ENCODE results near the gene MISFA.
A peak's percentile ranks its signal among the peaks of the same experiment; 100 is the strongest.
"Not testable (repeated sequence)": the region's sequence is repeated elsewhere in the genome, so short reads cannot be mapped to it uniquely, and the experiment has no call there.

The MISFA gene

DNA sequence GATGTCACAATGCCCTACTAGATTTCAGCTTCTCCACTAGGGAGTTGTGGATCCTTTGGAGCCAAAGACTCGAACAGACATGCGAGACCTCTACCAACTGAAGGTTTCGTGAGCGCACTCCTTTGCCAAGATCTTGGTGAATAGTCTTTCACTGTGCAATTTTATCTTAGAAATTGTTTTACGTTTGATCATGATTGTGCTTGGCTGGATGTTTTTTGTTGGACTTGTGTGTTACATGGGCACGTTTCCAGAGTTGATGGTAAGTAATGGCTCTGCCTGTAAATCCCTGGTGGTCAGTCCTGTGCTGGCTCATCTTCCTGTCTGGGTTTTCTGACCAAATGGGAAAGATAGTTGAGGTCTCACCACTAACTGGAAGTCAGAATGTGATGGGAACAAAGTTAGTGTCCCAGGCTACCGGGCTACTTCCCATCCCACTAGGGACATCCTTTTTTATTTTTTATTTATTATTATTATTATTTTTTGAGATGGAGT, at the start of gene MISFA:
MISFA (plus strand) TSS at position 51 of the 492 bp plus-strand sequence; CDS start at position 191, 140 bp downstream.
- DNase-seq = no peak

DNA sequence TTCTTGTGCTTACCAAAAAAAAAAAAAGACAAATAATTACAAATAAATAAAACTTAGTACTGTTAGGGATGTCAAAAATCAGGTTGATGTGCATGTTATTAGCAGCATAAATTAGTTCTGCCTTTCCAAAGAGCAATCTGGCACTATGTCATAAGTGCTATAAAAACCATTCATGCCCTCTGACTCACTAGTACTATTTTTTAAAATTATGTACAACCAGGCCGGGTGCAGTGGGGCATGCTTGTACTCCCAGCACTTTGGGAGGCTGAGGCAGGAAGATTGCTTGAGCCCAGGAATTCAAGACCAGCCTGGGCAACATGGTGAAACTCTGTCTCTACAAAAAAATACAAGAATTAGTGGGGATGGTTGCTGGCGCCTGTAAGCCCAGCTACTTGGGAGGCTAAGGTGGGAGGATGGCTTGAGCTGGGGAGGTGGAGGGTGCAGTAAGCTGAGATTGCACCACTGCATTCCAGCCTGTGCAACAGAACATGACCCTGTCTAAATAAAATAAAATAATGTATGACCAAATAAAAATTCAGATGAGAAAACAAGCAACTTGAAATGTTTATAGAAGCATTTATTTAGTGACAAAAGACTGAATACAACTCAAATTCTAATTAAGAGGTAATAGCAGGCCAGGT, 36.4 kb upstream of the MISFA start:
- DNase-seq = no peak

DNA sequence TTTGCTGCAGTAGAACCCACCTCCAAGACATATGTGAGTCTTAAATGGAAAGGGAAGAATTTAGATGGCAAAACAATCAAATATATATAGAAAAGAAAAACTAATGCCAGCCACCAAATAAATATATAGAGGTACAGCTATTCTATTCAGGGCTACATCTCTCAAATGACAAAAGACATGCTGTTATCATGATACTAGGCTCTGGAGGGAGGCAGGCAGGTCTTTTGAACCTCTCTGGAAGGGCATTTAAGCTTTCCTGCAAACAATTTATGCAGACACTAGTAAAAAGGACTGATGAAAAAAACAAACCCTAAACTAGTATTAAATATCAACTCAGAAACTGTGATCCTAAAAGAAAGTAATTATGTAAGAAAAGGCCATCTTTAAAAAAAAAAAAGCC, 35.4 kb upstream of the MISFA start:
- DNase-seq = no peak

DNA sequence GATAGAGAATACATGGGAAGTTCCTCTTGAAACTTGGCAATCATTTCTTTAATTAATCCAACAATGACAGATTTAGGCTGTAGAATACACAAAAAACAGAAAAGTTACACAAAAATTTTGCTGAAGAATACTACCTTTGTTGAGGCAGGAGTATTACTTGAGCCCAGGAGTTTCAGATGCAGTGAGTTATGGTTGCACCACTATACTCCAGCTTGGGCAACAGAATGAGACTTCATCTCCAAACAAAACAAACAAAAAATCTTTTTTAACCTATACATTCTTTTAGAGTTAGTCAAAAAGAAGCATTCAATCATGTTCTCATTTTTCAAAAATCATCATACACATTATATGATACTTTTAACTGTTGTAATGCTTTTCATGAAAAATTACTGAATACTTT, 33.2 kb upstream of the MISFA start:
- no peak for DNase-seq

DNA sequence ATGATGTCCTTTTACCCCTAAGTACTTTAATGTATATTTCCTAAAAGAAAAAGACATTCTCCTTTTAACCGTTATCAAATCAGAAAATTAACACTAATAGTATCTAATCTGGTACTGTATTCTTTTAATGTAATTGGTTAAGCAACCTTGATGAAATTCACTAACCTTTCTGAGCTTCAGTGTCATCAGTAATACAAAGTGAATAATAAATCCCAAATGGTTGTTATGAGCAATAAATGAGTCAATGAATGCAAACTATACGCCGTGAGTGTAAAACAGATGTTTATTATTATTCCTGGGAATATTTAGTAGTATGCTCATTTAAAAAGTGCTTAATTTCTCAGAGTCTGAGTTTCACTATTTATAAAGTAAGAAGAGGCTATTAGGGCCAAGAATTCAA, 32.5 kb upstream of the MISFA start:
- DNase-seq = no peak

DNA sequence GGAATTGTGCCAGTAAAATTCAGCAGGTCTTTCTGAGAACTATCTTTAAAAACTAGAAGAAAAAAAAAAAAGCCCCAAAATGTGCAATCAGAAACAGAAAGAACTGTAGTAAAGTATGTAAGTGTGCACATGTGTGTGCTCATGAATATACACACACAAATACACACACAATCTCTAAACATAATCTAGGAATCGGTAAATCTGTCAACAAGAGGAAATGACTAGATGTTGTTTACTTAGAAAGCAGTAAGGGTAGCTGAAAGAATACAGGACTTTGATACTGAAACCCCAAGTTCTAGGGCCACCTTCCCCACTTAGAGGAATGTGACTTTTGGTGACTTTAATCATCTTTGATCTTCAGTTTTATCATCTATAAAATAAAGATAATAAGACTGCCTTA, 24.2 kb upstream of the MISFA start:
- DNase-seq = no peak

DNA sequence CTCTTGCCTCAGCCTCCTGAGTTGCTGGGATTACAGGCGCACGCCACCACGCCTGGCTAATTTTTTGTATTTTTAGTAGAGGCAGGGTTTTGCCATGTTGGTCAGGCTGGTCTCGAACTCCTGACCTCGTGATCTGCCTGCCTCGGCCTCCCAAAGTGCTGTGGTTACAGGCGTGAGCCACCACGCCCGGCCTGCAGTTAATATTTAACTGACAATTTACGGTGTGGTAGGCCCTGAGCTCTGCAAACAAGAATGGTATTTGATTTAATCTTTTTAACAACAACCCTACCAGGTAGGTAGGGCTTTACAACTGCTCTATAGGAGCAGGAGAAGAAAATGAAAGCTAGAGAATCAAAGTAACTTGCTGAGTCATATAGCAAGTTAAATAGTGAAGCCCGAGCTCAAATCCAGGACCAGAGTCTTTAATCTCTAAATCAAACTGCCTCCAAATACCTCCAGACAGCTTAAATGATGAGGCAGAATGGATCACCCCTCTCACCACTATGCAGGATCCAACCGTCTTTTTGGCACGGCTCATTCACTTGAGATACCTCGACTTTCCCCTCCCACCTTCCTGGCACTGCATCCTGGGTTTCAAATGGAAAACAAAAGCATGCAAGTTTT, 20.5 kb upstream of the MISFA start:
- no peak for DNase-seq

DNA sequence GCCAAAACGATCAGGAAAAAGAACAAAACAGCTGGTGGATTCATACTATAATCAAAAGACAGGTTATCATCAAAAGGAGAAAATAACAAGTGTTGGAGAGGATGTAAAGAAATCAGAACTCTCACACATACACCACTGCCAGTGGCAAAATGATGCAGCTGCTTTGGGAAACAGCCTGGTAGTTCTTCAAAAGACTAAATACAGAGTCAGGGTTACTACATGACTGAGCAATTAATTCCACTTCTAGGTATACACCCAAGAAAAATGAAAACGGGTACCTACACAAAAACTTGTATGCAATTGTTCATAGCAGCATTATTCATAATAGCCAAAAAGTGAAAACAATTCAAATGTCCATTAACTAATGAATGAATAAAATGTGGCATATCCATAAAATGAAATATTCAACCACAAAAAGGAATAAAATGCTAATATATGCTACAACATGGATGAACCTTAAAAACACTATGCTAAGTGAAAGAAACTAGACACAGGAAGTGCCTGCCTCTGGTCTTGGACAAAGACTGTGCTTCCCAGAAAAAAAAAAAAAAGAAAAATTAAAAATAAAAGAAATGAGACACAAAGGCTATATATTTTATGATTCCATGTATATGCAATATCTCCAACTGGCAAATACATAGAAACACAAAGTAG, 19.3 kb upstream of the MISFA start:
- no peak for DNase-seq

DNA sequence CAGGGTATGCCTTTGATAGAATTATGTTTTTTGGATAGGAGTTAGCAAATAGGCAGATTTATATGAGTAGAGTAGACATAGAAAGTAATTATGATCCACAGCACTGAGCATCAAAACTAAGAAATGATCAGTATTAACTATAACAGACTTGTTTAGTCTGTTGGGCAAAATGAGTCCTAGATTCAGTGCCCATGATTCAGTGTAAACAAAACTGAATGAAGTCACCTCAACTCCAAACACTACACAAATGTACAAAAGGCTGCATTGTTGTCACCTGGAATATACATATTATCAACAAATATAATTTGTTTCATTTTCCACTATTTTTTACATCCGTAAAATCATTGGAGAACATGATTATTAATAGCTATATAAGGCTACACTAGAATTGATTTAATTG, 17.8 kb upstream of the MISFA start:
- DNase-seq = no peak

DNA sequence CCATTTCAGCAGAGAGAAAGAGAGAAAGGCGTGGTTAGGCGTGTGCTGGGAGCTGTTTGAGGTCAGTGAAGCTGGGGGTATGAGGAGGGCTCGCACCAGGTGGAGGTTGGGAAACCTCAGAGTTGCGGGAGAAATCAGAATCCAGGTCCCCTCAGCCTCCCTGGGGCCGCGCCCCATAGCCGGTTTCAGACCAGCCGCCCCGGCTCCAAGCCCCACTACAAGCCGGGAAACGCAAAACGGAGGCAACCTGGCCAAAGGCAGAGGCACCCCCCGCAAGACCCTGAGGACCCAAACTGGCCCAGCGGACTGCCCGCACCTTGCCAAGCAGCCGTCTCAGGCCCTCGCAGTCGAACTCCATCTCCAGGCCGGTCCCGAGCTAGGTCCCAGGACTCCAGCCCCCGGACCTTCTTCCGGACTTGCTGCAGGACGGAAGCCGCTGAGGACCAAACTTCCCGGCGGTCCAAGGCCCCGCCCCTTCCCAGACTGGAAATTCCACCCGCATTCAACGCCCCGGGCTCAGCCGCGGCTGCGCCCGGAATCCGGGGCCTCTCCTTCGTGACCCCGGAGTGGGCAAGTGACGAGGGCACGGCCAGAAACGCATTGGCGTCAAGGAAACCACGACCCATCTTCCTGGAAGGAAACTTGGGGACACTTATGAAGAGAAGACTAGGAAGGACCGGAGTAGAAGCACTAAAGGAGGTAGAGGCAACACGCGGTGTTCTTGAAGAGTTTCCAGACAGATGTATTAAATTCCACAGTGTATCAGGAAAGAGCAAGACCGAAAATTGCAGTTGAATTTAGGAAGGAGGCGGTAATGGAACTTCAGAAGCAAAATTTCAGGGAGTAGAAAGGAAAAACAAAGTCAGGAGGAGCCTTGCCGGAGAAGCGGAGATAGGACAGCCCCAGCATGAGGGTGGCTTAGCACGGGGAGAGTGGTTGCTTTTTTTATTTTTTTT, 11.0 kb upstream of the MISFA start, which contains the start of gene UEVLD:
UEVLD (minus strand) TSS at position 438 of the 956 bp plus-strand sequence; CDS start at position 358, 80 bp downstream.
- peak; percentile 71 for DNase-seq

DNA sequence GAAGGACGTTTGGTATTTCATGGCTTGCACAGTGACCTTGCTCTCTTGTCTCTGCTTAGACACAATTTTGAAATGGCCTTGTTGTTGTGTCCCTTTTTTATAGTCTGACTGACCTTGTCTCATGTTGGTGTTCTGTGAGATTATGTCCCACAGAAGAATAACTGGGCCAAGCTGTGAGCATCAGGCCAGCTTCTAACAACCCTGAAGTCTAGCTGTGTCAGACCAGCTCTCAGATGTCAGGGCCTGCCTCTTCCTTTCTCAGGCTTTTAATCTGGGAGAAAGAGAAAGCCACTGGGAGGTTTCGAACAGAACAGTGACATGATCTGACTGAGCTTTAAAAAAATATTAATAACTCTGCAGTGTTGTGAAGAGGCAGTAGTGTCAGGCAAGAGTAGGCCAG, 9.0 kb upstream of the MISFA start:
- no peak for DNase-seq

DNA sequence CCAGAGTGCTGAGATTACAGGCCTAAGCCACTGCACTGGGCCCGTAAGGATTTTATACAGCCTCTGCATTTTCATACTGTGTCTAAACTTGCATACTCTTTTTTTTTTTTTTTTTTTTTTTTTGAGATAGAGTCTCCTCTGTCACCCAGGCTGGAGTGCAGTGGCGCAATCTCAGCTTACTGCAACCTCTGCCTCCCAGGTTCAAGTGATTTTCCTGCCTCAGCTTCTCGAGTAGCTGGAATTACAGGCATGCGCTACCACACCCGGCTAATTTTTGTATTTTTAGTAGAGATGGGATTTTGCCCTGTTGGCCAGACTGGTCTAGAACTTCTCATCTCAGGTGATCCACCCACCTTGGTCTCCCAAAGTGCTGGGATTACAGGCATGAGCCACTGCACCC, 5.5 kb upstream of the MISFA start:
- not testable (repeated sequence) for DNase-seq

DNA sequence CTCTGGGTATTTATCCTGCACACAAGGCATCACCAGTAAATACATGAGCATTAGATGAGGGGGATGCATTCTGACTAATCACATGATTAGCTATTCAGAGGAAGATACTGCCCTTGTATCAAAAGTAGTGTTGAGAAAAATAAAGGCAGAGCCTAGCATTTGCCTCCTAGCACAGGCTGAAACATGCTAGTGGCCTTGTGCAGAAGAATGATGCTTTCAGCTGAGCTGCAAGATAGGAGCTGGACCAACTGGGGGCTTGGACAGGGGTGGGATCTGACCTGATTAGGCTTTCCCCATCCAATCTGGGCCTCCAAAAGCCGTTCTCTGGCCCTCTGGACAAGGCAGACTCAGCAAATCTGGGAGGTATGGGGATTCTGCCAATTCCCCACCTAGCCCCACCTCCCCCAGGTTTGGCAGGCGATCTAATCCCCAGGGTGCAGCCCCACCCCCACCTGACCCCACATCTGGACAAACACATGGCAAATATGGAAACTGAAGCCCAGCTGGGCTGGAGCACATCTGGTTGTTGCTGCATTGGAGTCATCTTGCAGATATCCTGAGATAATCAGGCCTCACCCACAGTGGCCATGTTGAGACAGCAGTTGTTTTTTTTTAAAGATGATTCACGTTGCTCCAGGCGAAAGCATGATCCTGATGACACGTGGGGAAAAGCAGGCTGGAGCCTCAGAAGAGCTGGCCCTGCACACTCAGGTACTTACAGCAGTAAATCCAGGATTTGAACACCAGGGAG, 4.4 kb upstream of the MISFA start:
- no peak for DNase-seq

DNA sequence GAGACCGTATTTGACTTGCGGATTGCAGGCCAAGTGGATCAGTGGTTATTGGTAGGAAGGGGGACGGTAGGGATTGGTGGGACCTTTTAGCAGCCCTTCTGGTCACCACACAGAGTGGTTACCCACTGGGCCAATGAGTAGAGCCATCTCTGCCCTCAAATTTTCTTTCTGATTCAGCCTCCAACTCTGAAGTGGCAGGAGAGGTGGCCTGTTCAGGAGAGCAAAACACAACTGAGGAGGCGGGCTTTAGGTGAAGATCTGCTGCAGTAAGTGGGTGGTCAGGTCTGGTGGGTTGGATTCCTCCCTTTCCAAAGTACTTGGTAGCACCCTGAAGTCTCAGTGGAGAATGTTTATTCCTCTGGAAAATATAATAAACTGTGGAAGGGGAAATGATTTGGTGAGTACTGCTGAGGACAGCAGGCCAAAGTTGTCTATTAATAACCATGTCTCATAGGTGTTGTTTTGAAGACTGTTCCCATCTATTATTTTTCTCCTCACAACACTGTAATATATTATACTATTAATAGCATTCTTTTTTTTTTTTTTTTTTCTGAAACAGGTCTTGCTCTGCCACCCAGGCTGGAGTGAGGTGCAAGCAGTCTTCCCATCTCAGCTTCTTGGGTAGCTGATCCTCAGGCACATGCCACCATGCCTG, 1.5 kb downstream of the MISFA start:
- DNase-seq = no peak

DNA sequence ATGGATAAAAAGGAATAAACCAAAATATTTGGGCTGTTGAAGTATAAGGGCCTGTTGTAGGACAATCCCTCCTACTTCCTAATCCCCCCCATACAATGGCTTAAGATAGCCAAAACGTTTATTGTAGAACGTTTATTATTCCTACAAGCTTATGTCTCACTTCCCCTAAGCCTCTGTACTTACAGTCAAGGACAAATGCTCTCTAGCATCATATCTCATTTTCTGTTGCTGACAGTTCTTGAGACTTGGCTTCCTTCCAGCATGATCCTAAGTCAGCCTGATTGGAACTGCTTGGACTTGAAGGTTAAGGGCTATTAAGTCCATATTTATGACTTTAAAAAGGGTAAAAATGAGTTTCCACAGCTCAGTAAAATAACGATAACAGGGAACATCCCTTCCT, 8.8 kb downstream of the MISFA start:
- no peak for DNase-seq

DNA sequence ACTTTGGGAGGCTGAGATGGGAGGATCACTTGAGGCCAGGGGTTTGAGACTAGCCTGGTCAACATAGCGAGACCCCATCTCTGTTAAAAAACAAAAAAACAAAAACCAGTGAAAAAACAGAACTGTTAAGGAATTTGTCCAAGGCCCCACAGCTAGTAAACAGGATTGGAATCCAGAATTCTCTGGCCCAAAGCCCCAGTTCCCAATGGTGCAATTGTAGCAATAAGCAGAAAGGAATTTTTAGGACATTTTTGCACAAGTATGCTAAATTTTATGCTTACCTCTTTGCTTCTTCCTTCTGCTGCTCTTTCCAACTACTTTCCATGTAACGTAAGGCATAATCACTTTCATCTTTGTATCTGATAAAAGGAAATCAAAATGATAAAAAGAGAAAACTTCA, 11.6 kb downstream of the MISFA start:
- no peak for DNase-seq

DNA sequence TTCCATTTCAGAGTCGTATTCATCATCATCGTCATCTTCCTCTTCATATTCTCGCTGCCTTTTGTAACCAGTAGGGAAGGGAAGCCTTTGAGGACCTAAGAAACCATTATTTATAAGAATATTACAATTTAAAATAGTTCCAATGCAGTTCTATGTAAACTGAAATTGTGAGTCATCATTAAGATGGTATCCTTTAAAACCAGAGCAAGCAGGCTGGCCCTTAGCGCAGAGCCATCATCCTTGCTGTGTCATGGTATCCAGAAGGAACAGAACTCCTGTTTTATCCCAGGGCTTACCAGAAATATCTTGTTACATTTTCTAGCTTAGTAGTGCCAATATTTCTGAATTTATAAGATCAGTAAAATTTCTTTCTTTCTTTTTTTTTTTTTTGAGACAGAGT, 12.8 kb downstream of the MISFA start:
- DNase-seq = no peak

DNA sequence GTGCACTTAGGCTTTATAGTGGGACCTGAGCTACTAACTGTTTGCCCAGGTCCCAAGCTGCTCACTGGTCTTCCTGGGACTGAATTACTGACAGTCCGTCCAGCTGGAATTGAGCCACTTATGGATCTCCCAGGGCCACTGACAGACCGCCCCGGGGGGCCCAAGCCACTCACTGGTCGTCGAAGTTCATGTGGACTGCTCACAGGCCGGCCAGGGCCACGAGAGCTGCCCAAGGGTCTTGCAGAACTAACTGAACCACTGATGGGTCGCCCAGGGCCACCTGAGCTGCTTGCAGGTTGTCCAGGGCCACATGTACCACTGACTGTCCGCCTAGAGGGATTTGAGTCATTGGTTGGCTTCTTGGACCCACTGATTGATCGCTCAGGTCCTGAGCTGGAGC, 15.1 kb downstream of the MISFA start:
- no peak for DNase-seq

DNA sequence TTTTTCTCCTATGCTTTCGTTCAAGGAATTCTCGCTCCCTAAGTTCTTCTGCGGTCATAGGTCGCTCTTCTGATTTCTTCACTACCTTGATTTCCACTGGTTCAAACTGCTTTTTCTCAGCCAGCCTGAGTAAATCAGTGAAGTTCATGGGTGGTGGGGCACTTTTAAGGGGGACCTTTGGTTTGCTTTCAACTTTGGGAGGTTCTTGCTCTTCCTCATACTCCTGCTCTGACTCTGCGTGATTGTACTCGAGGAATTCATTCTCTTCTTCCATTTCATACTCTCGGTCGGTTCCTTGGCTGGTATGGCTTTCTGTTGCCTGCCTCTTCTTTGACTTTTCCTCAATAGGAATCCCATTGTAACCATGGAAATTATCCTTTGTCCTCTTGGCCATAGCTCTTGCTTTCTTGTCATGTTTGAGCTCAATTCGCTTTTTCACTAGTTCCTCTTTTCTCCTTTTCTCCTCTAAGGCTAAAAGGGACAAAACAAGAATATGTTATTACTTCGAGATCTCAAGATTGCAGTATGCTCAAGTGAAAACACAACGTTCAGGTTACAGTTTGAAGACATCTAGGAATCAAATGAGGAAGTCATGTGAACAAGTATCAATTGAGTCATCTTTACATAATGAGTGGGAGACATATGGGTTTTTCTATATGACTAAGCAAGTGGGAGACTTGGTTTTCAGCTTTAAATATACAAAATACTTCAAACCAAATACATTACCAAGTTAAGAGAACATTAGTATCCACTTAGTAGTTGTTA, 16.2 kb downstream of the MISFA start:
- DNase-seq = no peak

DNA sequence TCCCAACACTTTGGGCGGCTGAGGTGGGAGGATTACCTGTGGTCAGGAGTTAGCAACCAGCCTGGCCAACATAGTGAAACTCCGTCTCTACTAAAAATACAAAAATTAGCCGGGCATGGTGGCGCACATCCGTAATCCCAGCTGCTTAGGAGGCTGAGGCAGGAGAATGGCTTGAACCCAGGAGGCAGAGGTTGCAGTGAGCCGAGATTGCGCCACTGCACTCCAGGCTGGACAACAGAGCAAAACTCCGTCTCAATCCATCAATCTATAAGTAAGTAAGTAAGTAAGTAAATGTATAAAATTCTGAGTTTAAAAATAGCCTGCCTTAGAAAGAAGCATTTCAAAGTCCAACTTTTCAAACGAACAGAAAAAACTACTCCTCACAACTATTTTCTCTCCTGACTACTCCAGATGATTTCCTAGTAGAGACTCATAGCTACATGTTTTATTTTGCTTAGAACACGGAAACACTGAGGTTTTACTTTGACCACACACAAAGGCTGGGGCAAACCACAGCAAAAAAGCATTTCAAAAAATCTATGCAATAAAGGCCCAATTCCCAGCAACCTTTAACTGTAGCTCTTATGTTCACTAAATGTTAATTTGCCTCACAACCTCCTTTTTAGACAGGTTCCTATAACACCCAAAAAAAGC, 18.2 kb downstream of the MISFA start:
- DNase-seq = no peak
